WTC11 (cell line): ENCODE results near the gene GXYLT2.

Experiments used
- STAT6 ChIP-seq: sonication (generic); formaldehyde crosslinking; conservative IDR thresholded peaks from 2 replicates; pipeline ENCODE4 v1.8.1; 2023; ENCODE audit warnings: mild to moderate bottlenecking, low read depth, missing genetic modification reagents, moderate library complexity
- TF ChIP-seq, protein P1 (sequence below): fragments of 200-600 bp; IDR thresholded peaks from 2 replicates; pipeline ENCODE4 v1.8.0; 2022; ENCODE audit warnings: antibody characterized with exemption

DNA sequence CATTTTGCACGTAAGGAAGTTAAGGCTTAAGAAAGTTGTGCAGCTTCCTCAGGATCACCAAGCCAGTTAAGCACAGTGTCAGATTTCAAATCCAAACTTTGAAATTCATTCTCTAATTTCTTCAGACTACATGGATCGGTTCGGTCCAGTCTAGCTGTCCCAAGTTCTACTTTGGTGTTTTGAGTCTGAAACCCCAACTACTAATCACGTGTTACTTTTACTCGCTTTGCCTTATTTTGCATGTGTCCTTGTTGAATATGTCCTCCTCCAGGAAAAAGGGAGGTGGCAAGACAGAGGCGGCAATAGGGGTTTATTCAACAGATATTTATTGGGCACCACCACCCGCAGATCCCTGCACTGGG, 522 bp upstream of the GXYLT2 start:
- TF ChIP-seq, protein P1, sequence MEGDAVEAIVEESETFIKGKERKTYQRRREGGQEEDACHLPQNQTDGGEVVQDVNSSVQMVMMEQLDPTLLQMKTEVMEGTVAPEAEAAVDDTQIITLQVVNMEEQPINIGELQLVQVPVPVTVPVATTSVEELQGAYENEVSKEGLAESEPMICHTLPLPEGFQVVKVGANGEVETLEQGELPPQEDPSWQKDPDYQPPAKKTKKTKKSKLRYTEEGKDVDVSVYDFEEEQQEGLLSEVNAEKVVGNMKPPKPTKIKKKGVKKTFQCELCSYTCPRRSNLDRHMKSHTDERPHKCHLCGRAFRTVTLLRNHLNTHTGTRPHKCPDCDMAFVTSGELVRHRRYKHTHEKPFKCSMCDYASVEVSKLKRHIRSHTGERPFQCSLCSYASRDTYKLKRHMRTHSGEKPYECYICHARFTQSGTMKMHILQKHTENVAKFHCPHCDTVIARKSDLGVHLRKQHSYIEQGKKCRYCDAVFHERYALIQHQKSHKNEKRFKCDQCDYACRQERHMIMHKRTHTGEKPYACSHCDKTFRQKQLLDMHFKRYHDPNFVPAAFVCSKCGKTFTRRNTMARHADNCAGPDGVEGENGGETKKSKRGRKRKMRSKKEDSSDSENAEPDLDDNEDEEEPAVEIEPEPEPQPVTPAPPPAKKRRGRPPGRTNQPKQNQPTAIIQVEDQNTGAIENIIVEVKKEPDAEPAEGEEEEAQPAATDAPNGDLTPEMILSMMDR = no peak
- no peak for TF ChIP-seq STAT6 (CRISPR knock-in tag)
